ENCODE results near the gene HPS3. TPM values are rescaled to one million over a fixed set of nuclear protein-coding genes. Genes with fewer than 3 reads are reported as not detected.

HPS3 gene
- total and polyA plus RNA-seq, 4 donors, result 4.4 to 9.9 (median 7.7) TPM

- Histone ChIP-seq H3K36me3 (ENCODE audit: control insufficient read depth in 4 of 4, insufficient read depth in 3 of 4, low read depth in 1 of 4, low read length in 3 of 4) (no peaks in the 10 kb centered on the region), H3K4me3 (ENCODE audit: low read depth in 1 of 3, low read length in 3 of 3) (no peak overlapping the region), H3K4me1 (ENCODE audit: control insufficient read depth in 4 of 4, insufficient read depth in 4 of 4, low read length in 3 of 4) (peaks cover 0 to 11% (median 2%) of the 10 kb centered on the region in 4 donors), H3K9me3 (ENCODE audit: control insufficient read depth in 4 of 4, low read length in 3 of 4) (no peaks in the 10 kb centered on the region), H3K27ac (ENCODE audit: low read depth in 1 of 2, low read length in 2 of 2) (peak overlapping the region in 1 of 2 donors; percentile 31), H3K27me3 (ENCODE audit: control insufficient read depth in 4 of 4, insufficient read depth in 4 of 4, low read length in 3 of 4) (no peaks in the 10 kb centered on the region), H3K9ac (ENCODE audit: low read depth in 1 of 2, low read length in 2 of 2) (no peak overlapping the region)
- WGBS, result 32% methylated on average over 3 of the region's 3 CpGs
- no peak for TF ChIP-seq FOXA1 (IDR thresholded peaks at IDR 0.05)
- TF ChIP-seq HNF4A (conservative IDR thresholded peaks at IDR 0.05), result peak; percentile 76 to 89
- TF ChIP-seq EGR1 (IDR thresholded peaks at IDR 0.05; ENCODE audit: low read depth in 2 of 2), result no peak
- TF ChIP-seq RXRA (IDR thresholded peaks at IDR 0.05), result peak; percentile 45 to 59
- TF ChIP-seq SP1 (IDR thresholded peaks at IDR 0.05), result peak; percentile 39
- TF ChIP-seq HNF4G (IDR thresholded peaks at IDR 0.05), result peak; percentile 25
- peak in 1 of 2 donors; percentile 25 for TF ChIP-seq JUND (IDR thresholded peaks at IDR 0.05)
- TF ChIP-seq NR2F2 (IDR thresholded peaks at IDR 0.05), result peak; percentile 91
- TF ChIP-seq, protein P1, sequence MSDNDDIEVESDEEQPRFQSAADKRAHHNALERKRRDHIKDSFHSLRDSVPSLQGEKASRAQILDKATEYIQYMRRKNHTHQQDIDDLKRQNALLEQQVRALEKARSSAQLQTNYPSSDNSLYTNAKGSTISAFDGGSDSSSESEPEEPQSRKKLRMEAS (IDR thresholded peaks at IDR 0.05), result no peak
- no peak for DNase-seq (ENCODE audit: low spot score)
These were observed 5.1 kb downstream of the HPS3 start for GRCh38 chr3:149134575-149134974.

DNA sequence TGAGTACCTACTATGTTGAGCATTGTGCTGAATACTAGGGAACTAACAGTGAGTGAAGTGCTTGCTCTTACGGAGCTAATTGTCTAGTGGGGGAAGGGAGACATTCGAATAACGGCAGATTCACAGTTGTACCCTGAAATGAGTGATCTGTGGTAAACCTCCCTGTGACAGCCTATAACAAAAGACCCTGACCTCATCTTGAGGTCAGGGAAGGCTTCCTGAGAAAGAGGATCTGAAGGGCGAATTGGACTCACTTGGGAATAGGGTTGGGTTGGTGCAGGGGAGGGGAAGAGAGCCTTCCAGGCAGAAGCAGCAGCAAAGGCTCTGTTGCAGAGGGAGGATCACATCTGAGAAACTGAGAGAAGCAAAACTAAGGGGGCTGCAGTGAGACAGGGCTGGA is 13.2 kb downstream of the HPS3 start:
- Histone ChIP-seq H3K27me3 (ENCODE audit: control insufficient read depth in 4 of 4, insufficient read depth in 4 of 4, low read length in 3 of 4) (no peaks in the 10 kb centered on the region), H3K27ac (ENCODE audit: low read depth in 1 of 2, low read length in 2 of 2) (no peak overlapping the region), H3K36me3 (ENCODE audit: control insufficient read depth in 4 of 4, insufficient read depth in 3 of 4, low read depth in 1 of 4, low read length in 3 of 4) (no peaks in the 10 kb centered on the region), H3K9ac (ENCODE audit: low read depth in 1 of 2, low read length in 2 of 2) (no peak overlapping the region), H3K4me1 (ENCODE audit: control insufficient read depth in 4 of 4, insufficient read depth in 4 of 4, low read length in 3 of 4) (no peaks in the 10 kb centered on the region), H3K9me3 (ENCODE audit: control insufficient read depth in 4 of 4, low read length in 3 of 4) (no peaks in the 10 kb centered on the region), H3K4me3 (ENCODE audit: low read depth in 1 of 3, low read length in 3 of 3) (no peak overlapping the region)
- no peak for DNase-seq (ENCODE audit: low spot score)
- no peak for TF ChIP-seq RAD21 (IDR thresholded peaks at IDR 0.05)
- TF ChIP-seq FOXA2 (IDR thresholded peaks at IDR 0.05), result no peak
- no peak for TF ChIP-seq GABPA (IDR thresholded peaks at IDR 0.05 in 1 of 2, conservative IDR thresholded peaks at IDR 0.05 in 1 of 2)
- no peak for TF ChIP-seq HNF4G (IDR thresholded peaks at IDR 0.05)
- no peak for TF ChIP-seq EGR1 (IDR thresholded peaks at IDR 0.05; ENCODE audit: low read depth in 2 of 2)
- TF ChIP-seq RXRA (IDR thresholded peaks at IDR 0.05), result no peak
- no peak for TF ChIP-seq ATF3 (IDR thresholded peaks at IDR 0.05)
- TF ChIP-seq REST (IDR thresholded peaks at IDR 0.05), result no peak
- no peak for TF ChIP-seq HNF4A (conservative IDR thresholded peaks at IDR 0.05)
- TF ChIP-seq JUND (IDR thresholded peaks at IDR 0.05), result no peak
- TF ChIP-seq, protein P2, sequence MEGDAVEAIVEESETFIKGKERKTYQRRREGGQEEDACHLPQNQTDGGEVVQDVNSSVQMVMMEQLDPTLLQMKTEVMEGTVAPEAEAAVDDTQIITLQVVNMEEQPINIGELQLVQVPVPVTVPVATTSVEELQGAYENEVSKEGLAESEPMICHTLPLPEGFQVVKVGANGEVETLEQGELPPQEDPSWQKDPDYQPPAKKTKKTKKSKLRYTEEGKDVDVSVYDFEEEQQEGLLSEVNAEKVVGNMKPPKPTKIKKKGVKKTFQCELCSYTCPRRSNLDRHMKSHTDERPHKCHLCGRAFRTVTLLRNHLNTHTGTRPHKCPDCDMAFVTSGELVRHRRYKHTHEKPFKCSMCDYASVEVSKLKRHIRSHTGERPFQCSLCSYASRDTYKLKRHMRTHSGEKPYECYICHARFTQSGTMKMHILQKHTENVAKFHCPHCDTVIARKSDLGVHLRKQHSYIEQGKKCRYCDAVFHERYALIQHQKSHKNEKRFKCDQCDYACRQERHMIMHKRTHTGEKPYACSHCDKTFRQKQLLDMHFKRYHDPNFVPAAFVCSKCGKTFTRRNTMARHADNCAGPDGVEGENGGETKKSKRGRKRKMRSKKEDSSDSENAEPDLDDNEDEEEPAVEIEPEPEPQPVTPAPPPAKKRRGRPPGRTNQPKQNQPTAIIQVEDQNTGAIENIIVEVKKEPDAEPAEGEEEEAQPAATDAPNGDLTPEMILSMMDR (IDR thresholded peaks at IDR 0.05; ENCODE audit: low read depth, low read length, missing input control), result no peak
- TF ChIP-seq TAF1 (conservative IDR thresholded peaks at IDR 0.05), result no peak
- WGBS, result 87% methylated on average over 4 of the region's 4 CpGs
